ENCODE results near the gene BRAF.
"Not testable (repeated sequence)": the region's sequence is repeated elsewhere in the genome, so short reads cannot be mapped to it uniquely, and the experiment has no call there.

BRAF gene

GRCh38 chr7:140889645-140890044 lies 35.1 kb downstream of the BRAF start:
- in situ Hi-C loops (cut with MboI; ENCODE audit: low pct_unique_long_range_greater_than_20kb, low sequenced_read_pairs, unreplicated experiment): no loop called here
- no peak for DNase-seq (ENCODE audit: low spot score)
- no peak for TF ChIP-seq CTCF (IDR thresholded peaks at IDR 0.05; ENCODE audit: extremely low read depth, insufficient read depth, missing control alignments)

GRCh38 chr7:140889150-140889549 lies 35.6 kb downstream of the BRAF start:
- TF ChIP-seq CTCF (IDR thresholded peaks at IDR 0.05; ENCODE audit: extremely low read depth, insufficient read depth, missing control alignments): no peak
- in situ Hi-C loops (cut with MboI; ENCODE audit: low pct_unique_long_range_greater_than_20kb, low sequenced_read_pairs, unreplicated experiment): no loop called here
- no peak for DNase-seq (ENCODE audit: low spot score)

- no peak for TF ChIP-seq CTCF (IDR thresholded peaks at IDR 0.05; ENCODE audit: extremely low read depth, insufficient read depth, missing control alignments)
- in situ Hi-C loops (cut with MboI; ENCODE audit: low pct_unique_long_range_greater_than_20kb, low sequenced_read_pairs, unreplicated experiment): no loop called here
- no peak for DNase-seq (ENCODE audit: low spot score)
Observed at GRCh38 chr7:140888087-140888486, 36.6 kb downstream of the BRAF start.

GRCh38 chr7:140885735-140886334 lies 38.9 kb downstream of the BRAF start:
- in situ Hi-C loops (cut with MboI; ENCODE audit: low pct_unique_long_range_greater_than_20kb, low sequenced_read_pairs, unreplicated experiment): no loop called here
- no peak for DNase-seq (ENCODE audit: low spot score)
- no peak for TF ChIP-seq CTCF (IDR thresholded peaks at IDR 0.05; ENCODE audit: extremely low read depth, insufficient read depth, missing control alignments)

GRCh38 chr7:140883378-140883777 lies 41.4 kb downstream of the BRAF start:
- no peak for TF ChIP-seq CTCF (IDR thresholded peaks at IDR 0.05; ENCODE audit: extremely low read depth, insufficient read depth, missing control alignments)
- no peak for DNase-seq (ENCODE audit: low spot score)
- in situ Hi-C loops (cut with MboI; ENCODE audit: low pct_unique_long_range_greater_than_20kb, low sequenced_read_pairs, unreplicated experiment): no loop called here

GRCh38 chr7:140882834-140883233 lies 41.9 kb downstream of the BRAF start:
- DNase-seq (ENCODE audit: low spot score); in situ Hi-C loops (cut with MboI; ENCODE audit: low pct_unique_long_range_greater_than_20kb, low sequenced_read_pairs, unreplicated experiment): not testable (repeated sequence)

- in situ Hi-C loops (cut with MboI; ENCODE audit: low pct_unique_long_range_greater_than_20kb, low sequenced_read_pairs, unreplicated experiment): no loop called here
- TF ChIP-seq CTCF (IDR thresholded peaks at IDR 0.05; ENCODE audit: extremely low read depth, insufficient read depth, missing control alignments): no peak
- DNase-seq (ENCODE audit: low spot score): no peak
Observed at GRCh38 chr7:140881507-140882228, 43.1 kb downstream of the BRAF start.

Measured in GM13977 (cell line).